T1000 (cell line): ENCODE data around the gene MDH1.

ENCODE experiments used
- DNase-seq: peaks from one replicate; lab custom pipeline; 2025; ENCODE audit warnings: mixed read lengths; lab: John Stamatoyannopoulos, UW

Gene MDH1

DNA sequence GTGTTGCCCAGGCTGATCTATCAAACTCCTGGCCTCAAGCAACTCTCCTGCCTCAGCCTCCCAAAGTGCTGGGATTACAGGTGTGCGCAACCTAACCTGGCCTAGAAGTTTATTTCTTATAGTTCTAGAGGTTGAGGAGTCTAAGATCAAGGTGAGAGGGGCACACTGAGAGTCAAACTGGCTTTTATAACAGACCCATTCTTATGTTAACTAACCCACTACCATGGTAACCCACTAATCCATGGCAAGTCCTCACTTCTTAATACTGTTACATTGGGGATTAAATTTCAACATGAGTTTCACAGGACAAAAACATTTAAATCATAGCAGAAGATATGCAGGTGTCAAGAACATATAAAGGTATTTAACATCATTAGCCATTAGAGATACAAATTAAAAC, 50.6 kb downstream of the MDH1 start:
- DNase-seq: no peak

DNA sequence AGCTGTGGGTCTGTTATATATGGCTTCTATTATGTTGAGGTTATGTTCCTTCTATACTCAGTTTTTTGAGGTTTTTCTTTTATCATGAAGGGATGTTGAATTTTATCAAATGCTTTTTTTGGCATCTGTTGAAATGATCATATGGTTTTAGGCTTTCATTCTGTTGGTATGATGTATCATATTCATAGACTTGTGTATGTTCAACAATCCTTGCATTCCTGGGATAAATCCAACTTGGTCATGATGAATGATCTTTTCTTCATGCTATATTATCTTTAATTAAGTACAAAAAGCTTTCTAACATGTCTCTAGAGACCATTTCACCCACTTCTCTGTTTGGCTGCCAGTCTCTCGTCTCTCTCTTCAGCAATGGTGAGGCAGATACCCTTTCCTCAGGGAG, 54.2 kb downstream of the MDH1 start:
- DNase-seq: no peak

GRCh38 chr2:63643486-63643885, 54.7 kb downstream of the MDH1 start:
- no peak for DNase-seq

- no peak for DNase-seq
Observed at GRCh38 chr2:63648632-63649031, 59.9 kb downstream of the MDH1 start.

- no peak for DNase-seq
Observed at GRCh38 chr2:63649829-63650228, 61.1 kb downstream of the MDH1 start.

GRCh38 chr2:63650756-63651155, 62.0 kb downstream of the MDH1 start:
- DNase-seq: no peak

DNA sequence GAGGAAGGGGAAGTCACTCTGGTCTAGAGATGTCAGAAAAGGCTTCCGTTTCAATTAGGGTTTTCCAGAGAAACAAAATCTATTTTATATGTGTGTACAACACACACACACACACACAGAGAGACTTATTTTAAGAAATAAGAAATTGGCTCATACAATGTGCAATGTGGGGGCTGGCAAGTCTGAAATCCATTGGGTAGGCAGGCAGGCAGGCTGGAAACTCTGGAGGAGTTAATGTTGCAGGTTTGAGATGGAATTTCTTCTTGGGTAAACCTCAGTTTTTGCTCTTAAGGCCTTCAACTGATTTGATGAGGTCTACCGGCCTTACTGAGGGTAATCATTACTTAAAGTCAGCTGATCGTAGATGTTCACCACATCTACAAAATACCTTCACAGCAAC, 62.6 kb downstream of the MDH1 start:
- no peak for DNase-seq

GRCh38 chr2:63651861-63652651, 63.3 kb downstream of the MDH1 start:
- no peak for DNase-seq

DNA sequence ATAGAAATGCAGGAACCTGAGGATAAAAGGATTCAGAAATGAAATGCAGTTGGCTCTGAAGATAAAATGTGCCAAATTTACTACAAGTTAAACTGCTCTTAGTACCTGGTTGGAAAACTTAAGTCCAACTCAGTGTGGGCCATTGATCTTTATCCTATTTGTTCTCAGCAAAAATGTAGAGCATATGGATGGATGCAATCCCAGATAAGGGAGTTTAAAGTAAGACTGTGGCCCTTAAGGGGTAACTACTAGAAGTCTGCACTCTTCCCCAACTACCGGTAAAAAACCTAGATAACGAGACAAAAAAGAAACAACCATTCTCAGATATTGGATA, 63.9 kb downstream of the MDH1 start:
- DNase-seq: no peak

DNA sequence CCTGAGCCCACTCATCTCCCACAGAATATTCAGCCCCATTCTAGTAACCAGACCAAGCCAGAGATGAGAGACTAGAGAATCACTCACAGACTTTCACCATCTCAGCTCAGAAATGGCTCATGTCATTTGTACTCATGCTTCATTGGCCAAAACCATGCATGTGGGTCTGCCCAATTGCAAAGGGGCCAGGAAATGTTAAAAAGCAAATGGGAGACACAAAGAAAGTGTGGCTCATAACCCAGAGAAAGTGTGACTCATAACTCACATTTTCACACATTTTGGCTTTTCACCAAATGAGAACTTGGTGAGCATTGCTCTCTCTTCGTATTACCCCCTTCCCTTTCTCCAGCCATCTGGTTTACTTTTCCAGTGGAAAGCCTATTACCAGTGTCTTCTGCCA, 66.2 kb downstream of the MDH1 start:
- no peak for DNase-seq
